ENCODE results near the gene HERC3. TPM values are rescaled to one million over a fixed set of nuclear protein-coding genes. Genes with fewer than 3 reads are reported as not detected.

HERC3 gene
- total and polyA plus RNA-seq, 2 donors (not counting 3 experiments of a cell fraction or from before 2014, with no cell fraction given): 6.3 to 21.2 TPM

GRCh38 chr4:88719381-88719780 lies 127.1 kb downstream of the HERC3 start:
- BruUV-seq (replicated peaks): no TSS peak
- no peaks in the 10 kb centered on the region for H3K4me1 ChIP-seq (ENCODE audit: control insufficient read depth, extremely low read depth, insufficient read depth, low read length)
- FAIRE-seq: no peak
- no peak overlapping the region for H3K27ac ChIP-seq (ENCODE audit: insufficient read depth, low read depth, low read length)
- H3K9me1 ChIP-seq (replicated peaks; ENCODE audit: control insufficient read depth, extremely low read depth, insufficient read depth, low read length): no peaks in the 10 kb centered on the region
- intact Hi-C loops (cut with micrococcal nuclease): no loop called here
- no peak overlapping the region for H3K9ac ChIP-seq (replicated peaks; ENCODE audit: extremely low read depth, insufficient read depth, low read length)
- POLR2A ChIA-PET: no interaction called here
- TF ChIP-seq MAX (IDR thresholded peaks at IDR 0.05; ENCODE audit: insufficient read depth, insufficient read length) (no peak), FOS (IDR thresholded peaks at IDR 0.05; ENCODE audit: borderline replicate concordance, insufficient read depth, low read length) (no peak), JUN (IDR thresholded peaks at IDR 0.05; ENCODE audit: borderline replicate concordance, insufficient read depth, insufficient read length, low read depth) (no peak), EZH2 (IDR thresholded peaks at IDR 0.05; ENCODE audit: borderline replicate concordance, low read depth, low read length, severe bottlenecking) (no peak), POLR2AphosphoS5 (IDR thresholded peaks at IDR 0.05; ENCODE audit: insufficient read depth, low read depth, low read length) (no peak), GATA2 (IDR thresholded peaks at IDR 0.05; ENCODE audit: insufficient read depth, insufficient read length, low read depth, low read length) (no peak), CTCF (IDR thresholded peaks at IDR 0.05; ENCODE audit: extremely low read depth in 1 of 2, insufficient read depth in 1 of 2, low read depth in 1 of 2, low read length in 2 of 2) (no peak), POLR2A (IDR thresholded peaks at IDR 0.05; ENCODE audit: low read depth, low read length) (no peak), MYC (IDR thresholded peaks at IDR 0.05; ENCODE audit: low read depth, low read length) (no peak)
- no peak for DNase-seq (ENCODE audit: low read depth, low spot score)
- no peak overlapping the region for H3K4me3 ChIP-seq (replicated peaks in 1 of 3; ENCODE audit: insufficient read depth in 1 of 3, low read depth in 1 of 3, low read length in 3 of 3)
- H3K4me2 ChIP-seq (ENCODE audit: insufficient read depth, low read length): no peak overlapping the region
- H2AFZ ChIP-seq (ENCODE audit: low read depth, low read length): no peak overlapping the region
- H3K9me3 ChIP-seq (replicated peaks; ENCODE audit: control insufficient read depth, insufficient read depth, low read length): no peaks in the 10 kb centered on the region
- H4K20me1 ChIP-seq (replicated peaks; ENCODE audit: control insufficient read depth, extremely low read depth, insufficient read depth, low read length): no peaks in the 10 kb centered on the region
- CTCF ChIA-PET: interaction anchor here (1.4 kb wide), 1 partner anchor 180 kb away, joined by 3 read pairs; no protein-coding TSS in a partner anchor
- dilution Hi-C loops (cut with MboI; ENCODE audit: extremely low pct_ligation_motif_present, low sequenced_read_pairs): no loop called here
- H3K36me3 ChIP-seq (ENCODE audit: control insufficient read depth in 2 of 2, extremely low read depth in 1 of 2, insufficient read depth in 2 of 2, low read length in 2 of 2): peaks cover 0 to 4% of the 10 kb centered on the region in 2 experiments
- no peaks in the 10 kb centered on the region for H3K27me3 ChIP-seq (ENCODE audit: control insufficient read depth in 2 of 2, insufficient read depth in 2 of 2, low read length in 2 of 2)
- no peaks in the 10 kb centered on the region for H3K79me2 ChIP-seq (ENCODE audit: control insufficient read depth, insufficient read depth, low read length)

Measured in endothelial cell of umbilical vein (primary cell).